K562 (cell line): Measurements from ENCODE around the gene SERINC5. TPM values are rescaled to one million over a fixed set of nuclear protein-coding genes. Genes with fewer than 3 reads are reported as not detected.

Source experiments
- ATAC-seq: fragments of 200-7000 bp; cut with Tn5 transposase; 3 replicates; pipeline ENCODE4 v1.9.1; 2020; ENCODE audit warnings: moderate library complexity
- BruUV-seq: library from RNA; stranded (reverse); fragments of 400-500 nt; replicated peaks from 2 replicates; lab custom pipeline; 2021; lab: Mats Ljungman, UMichigan
- CTCF ChIA-PET: fragments of 300-600 bp; formaldehyde crosslinking; extraction: SDS; loops from one replicate; lab custom pipeline; 2021; ENCODE audit warnings: low intra/inter-chr PET ratio; lab: Yijun Ruan, JAX
- POLR2A ChIA-PET: fragments of 300-600, 350-650 bp; sonication (Branson Sonifier 250); formaldehyde crosslinking; extraction: SDS; loops from one replicate; lab custom pipeline; 2021; ENCODE audit warnings: antibody characterized with exemption, inconsistent platforms; lab: Yijun Ruan, JAX
- DNase-seq, 4 experiments: peaks; one replicate each; pipeline versions ENCODE4 v3.0.0 to v3.0.0-alpha.2; 2011 to 2018; ENCODE audit warnings: low spot score in 3 of 4, mixed read lengths in 3 of 4; ENCODE audit errors: extremely low read depth in 1 of 4
- FAIRE-seq: peaks from 2 replicates; lab custom pipeline; 2011; peaks lifted over from hg19 to GRCh38; lab: Jason Lieb, UNC
- H2AFZ ChIP-seq: 2 replicates; pipeline ENCODE4 v1.6.0; 2011; ENCODE audit warnings: low read depth, low read length, control low read depth, inconsistent platforms
- H3K27ac ChIP-seq: fragments of 200-600 bp; 3 replicates; pipeline ENCODE4 v1.8.0; 2011; ENCODE audit warnings: low read depth, mild to moderate bottlenecking, control low read depth, inconsistent platforms, low read length, moderate library complexity, mixed read lengths; ENCODE audit errors: extremely low read depth
- H3K27me3 ChIP-seq, 2 experiments: fragments of 300-600 bp in 1 of 2; 2 replicates in 1 of 2; 3 replicates in 1 of 2; pipeline versions ENCODE4 v1.6.0 to v1.8.0; 2011; ENCODE audit warnings: inconsistent platforms in 2 of 2, low read length in 2 of 2, mild to moderate bottlenecking in 1 of 2, mixed read lengths in 1 of 2, moderate library complexity in 1 of 2; ENCODE audit not compliant: control insufficient read depth in 2 of 2, insufficient read depth in 2 of 2
- H3K36me3 ChIP-seq: fragments of 300-600 bp; 3 replicates; pipeline ENCODE4 v1.8.0; 2011; ENCODE audit warnings: mild to moderate bottlenecking, low read length, inconsistent platforms; ENCODE audit not compliant: control insufficient read depth, insufficient read depth
- H3K4me1 ChIP-seq, 2 experiments: fragments of 200-600 bp in 1 of 2; replicated peaks in 1 of 2; 2 replicates in 1 of 2; 3 replicates in 1 of 2; pipeline versions ENCODE4 v1.5.1 to v1.8.0; 2011; ENCODE audit warnings: inconsistent platforms in 2 of 2, low read length in 2 of 2, mild to moderate bottlenecking in 1 of 2, mixed read lengths in 1 of 2, moderate library complexity in 1 of 2; ENCODE audit not compliant: control insufficient read depth in 2 of 2, insufficient read depth in 2 of 2
- H3K4me2 ChIP-seq: 2 replicates; pipeline ENCODE4 v1.6.1; 2011; ENCODE audit warnings: low read length, control low read depth, inconsistent platforms, mixed read lengths; ENCODE audit not compliant: insufficient read depth
- H3K4me3 ChIP-seq: fragments of 200-600 bp; sonication (generic), shearing (Covaris generic); 2 replicates; pipeline ENCODE4 v1.5.1; 2016; ENCODE audit warnings: control low read depth, inconsistent platforms
- H3K79me2 ChIP-seq: fragments of 200-600 bp; 3 replicates; pipeline ENCODE4 v1.8.0; 2011; ENCODE audit warnings: low read length, inconsistent platforms; ENCODE audit not compliant: control insufficient read depth, insufficient read depth
- H3K9ac ChIP-seq, 2 experiments: 2 replicates each; pipeline versions ENCODE4 v1.6.0 to v1.6.1; 2011; ENCODE audit warnings: low read depth in 2 of 2, low read length in 2 of 2, control low read depth in 1 of 2, inconsistent platforms in 1 of 2, mild to moderate bottlenecking in 1 of 2, mixed read lengths in 1 of 2; ENCODE audit not compliant: insufficient read depth in 1 of 2
- H3K9me1 ChIP-seq: one replicate; pipeline ENCODE4 v1.6.0; 2011; ENCODE audit warnings: inconsistent platforms, mild to moderate bottlenecking, low read length, moderate library complexity; ENCODE audit not compliant: control insufficient read depth, insufficient read depth
- H3K9me3 ChIP-seq: replicated peaks from 2 replicates; pipeline ENCODE4 v1.5.1; 2011; ENCODE audit warnings: low read depth, low read length, inconsistent platforms; ENCODE audit not compliant: control insufficient read depth, insufficient read depth
- H4K20me1 ChIP-seq: replicated peaks from 2 replicates; pipeline ENCODE4 v1.6.1; 2011; ENCODE audit warnings: low read length, inconsistent platforms, mixed read lengths; ENCODE audit not compliant: control insufficient read depth, insufficient read depth
- ATF1 ChIP-seq, 2 experiments: fragments of 450-650 bp in 1 of 2; IDR thresholded peaks; 2 replicates each; pipeline ENCODE4 v1.6.1; 2016; ENCODE audit warnings: missing compliant biosample characterization in 1 of 2, missing genetic modification characterization in 1 of 2
- CEBPB ChIP-seq: fragments of 450-650 bp; IDR thresholded peaks from 2 replicates; pipeline ENCODE4 v1.6.1; 2016; ENCODE audit warnings: missing genetic modification characterization, missing compliant biosample characterization
- E2F1 ChIP-seq: sonication (generic); formaldehyde crosslinking; IDR thresholded peaks from 2 replicates; pipeline ENCODE4 v1.8.1; 2023; ENCODE audit warnings: mild to moderate bottlenecking, missing genetic modification reagents, moderate library complexity
- KLF16 ChIP-seq: IDR thresholded peaks from 2 replicates; pipeline ENCODE4 v1.6.1; 2016; ENCODE audit warnings: antibody characterized with exemption
- NCOR1 ChIP-seq: fragments of 450-650 bp; IDR thresholded peaks from 2 replicates; pipeline ENCODE4 v1.6.1; 2016; ENCODE audit warnings: mild to moderate bottlenecking, moderate library complexity
- PHF21A ChIP-seq: fragments of 450-650 bp; IDR thresholded peaks from 2 replicates; pipeline ENCODE4 v1.6.1; 2017; ENCODE audit warnings: low read depth, borderline replicate concordance
- REST ChIP-seq, 2 experiments: fragments of 450-650 bp; formaldehyde crosslinking in 1 of 2; IDR thresholded peaks; 2 replicates each; pipeline versions ENCODE4 v1.4.0 to v1.6.1; 2014 to 2020; ENCODE audit warnings: mild to moderate bottlenecking in 2 of 2, borderline replicate concordance in 1 of 2, low read depth in 1 of 2
- STAT5B ChIP-seq: fragments of 250-450 bp; sonication (Bioruptor Pico); IDR thresholded peaks from 2 replicates; pipeline ENCODE4 v1.8.0; 2021; ENCODE audit warnings: mild to moderate bottlenecking, inconsistent platforms
- TAF9B ChIP-seq: fragments of 450-650 bp; IDR thresholded peaks from 2 replicates; pipeline ENCODE4 v1.6.1; 2018; ENCODE audit warnings: mild to moderate bottlenecking; ENCODE audit not compliant: partially characterized antibody
- TFAM ChIP-seq: fragments of 250-450 bp; sonication (Bioruptor Pico); conservative IDR thresholded peaks from 2 replicates; pipeline ENCODE4 v1.5.0; 2021; ENCODE audit warnings: mild to moderate bottlenecking, moderate library complexity
- ZFP36 ChIP-seq: fragments of 150-350 bp; IDR thresholded peaks from 2 replicates; pipeline ENCODE4 v1.6.1; 2018; ENCODE audit warnings: low read length, low read depth; ENCODE audit not compliant: partially characterized antibody
- ZNF395 ChIP-seq: fragments of 200-800 bp; sonication (Bioruptor generic); IDR thresholded peaks from 2 replicates; pipeline ENCODE4 v1.6.1; 2017; ENCODE audit warnings: missing genetic modification characterization, missing compliant biosample characterization
- WGBS: fragments of 100-300 bp; shearing (Covaris generic); methylation state at CpG from one replicate; pipeline ENCODE4 v1.1.6; 2016; ENCODE audit warnings: low coverage, mixed read lengths; ENCODE audit not compliant: insufficient coverage; ENCODE audit errors: missing lambda C conversion rate; 5-methylcytosine and 5-hydroxymethylcytosine counted together
- in situ Hi-C: fragments of 300-500 bp; cut with MboI; formaldehyde crosslinking; loops from 4 replicates; pipeline ENCODE4 v1.15.0; 2018; ENCODE audit warnings: inconsistent platforms, mixed read lengths
- intact Hi-C: fragments of 100-400 bp; cut with micrococcal nuclease; formaldehyde crosslinking; loops from 2 replicates; pipeline ENCODE4 v1.14.2; 2022
- polyA plus RNA-seq, 8 experiments: library from polyadenylated mRNA; depleted of rRNA in 4 of 8; stranded (reverse) in 5 of 8; unstranded in 3 of 8; fragments of >200 nt; fragmentation: Nextera tagmentation in 2 of 8; fragmentation: Illumina TruSeq in 1 of 8; extraction: Ambion mirVana in 2 of 8; extraction: Trizol in 1 of 8; gene quantifications; 2 replicates each; pipeline versions ENCODE4 v1.2.1 to v1.2.3, GENCODE V29; 2011 to 2014; ENCODE audit warnings: inconsistent platforms in 1 of 8, missing spikeins in 1 of 8
- total RNA-seq, 7 experiments: library from RNA; depleted of rRNA in 6 of 7; stranded (reverse); fragments of >200 nt in 6 of 7; fragmentation: Illumina TruSeq in 2 of 7; extraction: Trizol in 2 of 7; gene quantifications; 2 replicates each; pipeline versions ENCODE4 v1.2.1 to v1.2.3, GENCODE V29; 2011 to 2021; ENCODE audit warnings: low replicate concordance in 1 of 7

Gene SERINC5
- total and polyA plus RNA-seq, 9 of the 15 experiments (the other 6 are each of a cell fraction or from before 2014, with no cell fraction given): 1.4 to 7.9 (median 3.7) TPM

GRCh38 chr5:80175337-80175736, 80.5 kb downstream of the SERINC5 start:
- Histone ChIP-seq H4K20me1 (0 out of 2 replicates have a peak, but pooled peaks cover under 1% of the 10 kb centered on the region), H3K36me3 (0 out of 3 replicates have a peak, but pooled peaks cover 2% of the 10 kb centered on the region), H3K27me3 (no peaks in the 10 kb centered on the region), H3K9ac (no peak overlapping the region), H3K4me3 (no peak overlapping the region), H3K9me1 (no peaks in the 10 kb centered on the region), H3K79me2 (no peaks in the 10 kb centered on the region), H2AFZ (no peak overlapping the region), H3K4me2 (no peak overlapping the region), H3K27ac (no peak overlapping the region), H3K4me1 (peaks cover 0 to 1% of the 10 kb centered on the region in 2 experiments; a peak in 2 of 5 replicates), H3K9me3 (no peaks in the 10 kb centered on the region)
- POLR2A ChIA-PET: interaction anchor here (1.4 kb wide), 1 partner anchor 12 kb away, joined by 4 read pairs; no protein-coding TSS in a partner anchor
- FAIRE-seq (no peak), DNase-seq (no peak), ATAC-seq (no peak)
- intact Hi-C loops: no loop called here
- in situ Hi-C loops: no loop called here
- CTCF ChIA-PET: no interaction called here
- BruUV-seq: no TSS peak
- WGBS: 72% methylated on average over 5 of the region's 5 CpGs
- TF ChIP-seq STAT5B (CRISPR knock-in tag) (no peak), KLF16 (no peak), ZNF395 (CRISPR knock-in tag) (no peak), ATF1 (CRISPR knock-in tag; IDR thresholded peaks at IDR 0.05) (no peak), ATF1 (tag; IDR thresholded peaks at IDR 0.05) (no peak), TAF9B (no peak), ZFP36 (no peak), E2F1 (CRISPR knock-in tag) (no peak), CEBPB (tag) (no peak), REST (IDR thresholded peaks at IDR 0.05; ENCODE audit: borderline replicate concordance) (no peak), REST (CRISPR knock-in tag; IDR thresholded peaks at IDR 0.05; ENCODE audit: low read depth) (no peak), NCOR1 (no peak), TFAM (CRISPR knock-in tag) (no peak), PHF21A (no peak)
